GM12878 (cell line): ENCODE data around the gene GRIK2.

Experiments used
- ATF2 ChIP-seq: IDR thresholded peaks from 2 replicates; pipeline ENCODE4 v1.6.1; 2012; ENCODE audit warnings: low read length, inconsistent platforms
- ATF3 ChIP-seq: IDR thresholded peaks from 2 replicates; pipeline ENCODE4 v1.6.1; 2011; ENCODE audit warnings: low read depth, mild to moderate bottlenecking, low read length, moderate library complexity, borderline replicate concordance; ENCODE audit errors: extremely low read depth
- CTCF ChIP-seq, 3 experiments: IDR thresholded peaks in 2 of 3; conservative IDR thresholded peaks in 1 of 3; 2 replicates each; pipeline ENCODE4 v1.5.1; 2011; ENCODE audit warnings: low read depth in 3 of 3, low read length in 3 of 3, mild to moderate bottlenecking in 3 of 3, control low read depth in 2 of 3, moderate library complexity in 2 of 3, inconsistent platforms in 1 of 3, mixed read lengths in 1 of 3; ENCODE audit not compliant: control insufficient read depth in 2 of 3, insufficient read depth in 1 of 3; ENCODE audit errors: extremely low read depth in 1 of 3
- DPF2 ChIP-seq: fragments of 450-650 bp; IDR thresholded peaks from 2 replicates; pipeline ENCODE4 v1.6.1; 2017; ENCODE audit warnings: mild to moderate bottlenecking
- E4F1 ChIP-seq: fragments of 450-650 bp; IDR thresholded peaks from 2 replicates; pipeline ENCODE4 v1.6.1; 2018; ENCODE audit warnings: borderline replicate concordance, mild to moderate bottlenecking; ENCODE audit not compliant: partially characterized antibody
- MEF2A ChIP-seq: IDR thresholded peaks from 2 replicates; pipeline ENCODE4 v1.6.1; 2011; ENCODE audit warnings: low read depth, mild to moderate bottlenecking, low read length, moderate library complexity; ENCODE audit not compliant: insufficient read depth
- NFYB ChIP-seq: IDR thresholded peaks from 2 replicates; pipeline ENCODE4 v1.6.1; 2011; ENCODE audit warnings: low read depth, mild to moderate bottlenecking, low read length, improper control_type of control experiment, moderate library complexity; ENCODE audit not compliant: insufficient read depth
- POLR2A ChIP-seq: IDR thresholded peaks from 2 replicates; pipeline ENCODE4 v1.6.1; 2011; ENCODE audit warnings: low read depth, mild to moderate bottlenecking, low read length
- POLR2AphosphoS5 ChIP-seq: IDR thresholded peaks from 2 replicates; pipeline ENCODE4 v1.6.1; 2011; ENCODE audit warnings: mild to moderate bottlenecking, low read length, inconsistent platforms
- REST ChIP-seq: IDR thresholded peaks from 2 replicates; pipeline ENCODE4 v1.6.1; 2012; ENCODE audit warnings: mild to moderate bottlenecking, low read depth, low read length
- RUNX3 ChIP-seq: IDR thresholded peaks from 2 replicates; pipeline ENCODE4 v1.6.1; 2012; ENCODE audit warnings: low read length, inconsistent platforms
- SUPT20H ChIP-seq: IDR thresholded peaks from 2 replicates; pipeline ENCODE4 v1.6.1; 2011; ENCODE audit warnings: low read depth, mild to moderate bottlenecking, low read length, moderate library complexity, borderline replicate concordance; ENCODE audit not compliant: control insufficient read depth
- TAF1 ChIP-seq: IDR thresholded peaks from 2 replicates; pipeline ENCODE4 v1.6.1; 2011; ENCODE audit warnings: mild to moderate bottlenecking, low read depth, low read length, borderline replicate concordance

GRCh38 chr6:101465863-101466262, 72.4 kb downstream of the GRIK2 start:
- no peak for TF ChIP-seq POLR2AphosphoS5
- TF ChIP-seq NFYB: no peak
- TF ChIP-seq DPF2: no peak
- TF ChIP-seq CTCF (IDR thresholded peaks at IDR 0.05 in 2 of 3, conservative IDR thresholded peaks at IDR 0.05 in 1 of 3; ENCODE audit: control insufficient read depth in 2 of 3, extremely low read depth in 1 of 3, insufficient read depth in 1 of 3, low read depth in 3 of 3, low read length in 3 of 3): no peak
- TF ChIP-seq REST: no peak
- no peak for TF ChIP-seq ATF3
- no peak for TF ChIP-seq E4F1
- TF ChIP-seq ATF2: no peak
- TF ChIP-seq RUNX3: no peak
- no peak for TF ChIP-seq TAF1
- no peak for TF ChIP-seq SUPT20H
- no peak for TF ChIP-seq MEF2A
- no peak for TF ChIP-seq POLR2A
